Lower lobe of right lung (tissue), 2 donors: ENCODE results near the gene PCDHGA1. TPM values are rescaled to one million over a fixed set of nuclear protein-coding genes. Genes with fewer than 3 reads are reported as not detected.

Source experiments
- ATAC-seq, 2 donors: fragments of 200-7000 bp; cut with Tn5 transposase; one replicate each; pipeline ENCODE4 v1.9.1; 2020 to 2022; ENCODE audit warnings: mild to moderate bottlenecking in 2 of 2, moderate library complexity in 2 of 2
- DNase-seq: peaks from one replicate; pipeline ENCODE4 v3.0.0-alpha.2; 2020
- H3K27ac ChIP-seq: fragments of 200-600 bp; one replicate; pipeline ENCODE4 v1.8.0; 2022
- H3K27me3 ChIP-seq: fragments of 200-600 bp; one replicate; pipeline ENCODE4 v1.8.0; 2022; ENCODE audit warnings: low read depth
- H3K36me3 ChIP-seq: fragments of 200-600 bp; one replicate; pipeline ENCODE4 v1.8.0; 2022; ENCODE audit warnings: mild to moderate bottlenecking
- H3K4me1 ChIP-seq: fragments of 200-600 bp; one replicate; pipeline ENCODE4 v1.8.0; 2022
- H3K4me3 ChIP-seq: fragments of 200-600 bp; one replicate; pipeline ENCODE4 v1.8.0; 2022; ENCODE audit warnings: mild to moderate bottlenecking
- H3K9me3 ChIP-seq: fragments of 200-600 bp; one replicate; pipeline ENCODE4 v1.8.0; 2022
- CTCF ChIP-seq: fragments of 200-600 bp; IDR thresholded peaks from one replicate; pipeline ENCODE4 v1.8.0; 2022; ENCODE audit warnings: antibody characterized with exemption, mild to moderate bottlenecking
- intact Hi-C: fragments of 100-400 bp; cut with DNase I; formaldehyde crosslinking; loops from one replicate; pipeline ENCODE4 v1.11.0; 2022
- total RNA-seq: library from RNA; stranded (reverse); fragmentation: NEBNext Ultra II Directional; extraction: Animal tissue kit (Norgen Biotek cat#: 25700); gene quantifications from one replicate; pipeline ENCODE4 v1.2.1, GENCODE V29; 2021
- donor health status: DM: no; HTN: yes; CAD: no; lungs with severe emphysema.

Gene PCDHGA1
- total RNA-seq, 1 donor from 2014 or later: 0.53 TPM

GRCh38 chr5:141491323-141492167 is 161.2 kb downstream of the PCDHGA1 start:
- peaks cover 24% of the 10 kb centered on the region for H3K27me3 ChIP-seq
- H3K4me3 ChIP-seq: peak overlapping the region; percentile 32
- no peaks in the 10 kb centered on the region for H3K9me3 ChIP-seq
- no peak for DNase-seq
- intact Hi-C loops: no loop called here
- peaks cover 18% of the 10 kb centered on the region for H3K4me1 ChIP-seq
- TF ChIP-seq CTCF: no peak
- H3K36me3 ChIP-seq: peaks cover 21% of the 10 kb centered on the region
- H3K27ac ChIP-seq: no peak overlapping the region
- ATAC-seq: no peak

GRCh38 chr5:141492168-141492885 is 162.0 kb downstream of the PCDHGA1 start:
- TF ChIP-seq CTCF: no peak
- DNase-seq (no peak), ATAC-seq (peak; percentile 35 to 40)
- H3K36me3 ChIP-seq: peaks cover 19% of the 10 kb centered on the region
- H3K4me1 ChIP-seq: peaks cover 18% of the 10 kb centered on the region
- H3K9me3 ChIP-seq: no peaks in the 10 kb centered on the region
- H3K27me3 ChIP-seq: peaks cover 24% of the 10 kb centered on the region
- H3K4me3 ChIP-seq: peak overlapping the region; percentile 32
- intact Hi-C loops: no loop called here
- no peak overlapping the region for H3K27ac ChIP-seq

GRCh38 chr5:141493500-141494422 is 163.4 kb downstream of the PCDHGA1 start:
- TF ChIP-seq CTCF: no peak
- no peak overlapping the region for H3K27ac ChIP-seq

GRCh38 chr5:141494761-141495452 is 164.6 kb downstream of the PCDHGA1 start:
- intact Hi-C loops: no loop called here
- Histone ChIP-seq H3K36me3 (peaks cover 15% of the 10 kb centered on the region), H3K4me3 (no peak overlapping the region), H3K9me3 (no peaks in the 10 kb centered on the region), H3K27me3 (peaks cover 24% of the 10 kb centered on the region), H3K27ac (peak overlapping the region; percentile 52), H3K4me1 (peaks cover 18% of the 10 kb centered on the region)
- DNase-seq (no peak), ATAC-seq (no peak)
- TF ChIP-seq CTCF: no peak

More at GRCh38 chr5:141493500-141494422, 163.4 kb downstream of the PCDHGA1 start:
- no peak overlapping the region for H3K4me3 ChIP-seq
- H3K36me3 ChIP-seq: peaks cover 15% of the 10 kb centered on the region
- no peak for DNase-seq
- intact Hi-C loops: no loop called here
- peaks cover 24% of the 10 kb centered on the region for H3K27me3 ChIP-seq
- no peak for ATAC-seq
- H3K9me3 ChIP-seq: no peaks in the 10 kb centered on the region
- peaks cover 18% of the 10 kb centered on the region for H3K4me1 ChIP-seq

- ATAC-seq: no peak
- H3K27me3 ChIP-seq: peaks cover 23% of the 10 kb centered on the region
- DNase-seq: no peak
- intact Hi-C loops: no loop called here
- TF ChIP-seq CTCF: no peak
- H3K9me3 ChIP-seq: no peaks in the 10 kb centered on the region
- H3K36me3 ChIP-seq: peaks cover 15% of the 10 kb centered on the region
- H3K27ac ChIP-seq: peak overlapping the region; percentile 52
- no peak overlapping the region for H3K4me3 ChIP-seq
- H3K4me1 ChIP-seq: peaks cover 18% of the 10 kb centered on the region
These were observed 165.1 kb downstream of the PCDHGA1 start for GRCh38 chr5:141495453-141495811.
